ENCODE data around the gene SYT15.
"Not testable (repeated sequence)": the region's sequence is repeated elsewhere in the genome, so short reads cannot be mapped to it uniquely, and the experiment has no call there.

The SYT15 gene

GRCh38 chr10:46557319-46558121, 21.4 kb upstream of the SYT15 start:
- no peak for DNase-seq

GRCh38 chr10:46558122-46558391, 20.9 kb upstream of the SYT15 start:
- DNase-seq, result no peak

GRCh38 chr10:46558392-46559185, 20.3 kb upstream of the SYT15 start:
- DNase-seq, result no peak

- DNase-seq, result no peak
These were observed 19.7 kb upstream of the SYT15 start for GRCh38 chr10:46559231-46559671.

- no peak for DNase-seq
These were observed 18.5 kb upstream of the SYT15 start for GRCh38 chr10:46560381-46560780.

- no peak for DNase-seq
These were observed 18.0 kb upstream of the SYT15 start for GRCh38 chr10:46560952-46561351.

GRCh38 chr10:46565591-46566332, 13.2 kb upstream of the SYT15 start:
- peak; percentile 9 for DNase-seq

- DNase-seq, result not testable (repeated sequence)
These were observed 11.8 kb upstream of the SYT15 start for GRCh38 chr10:46567151-46567550.

GRCh38 chr10:46570655-46571054, 8.3 kb upstream of the SYT15 start:
- not testable (repeated sequence) for DNase-seq

- not testable (repeated sequence) for DNase-seq
These were observed 6.2 kb upstream of the SYT15 start for GRCh38 chr10:46572765-46573164.

GRCh38 chr10:46573314-46573713, 5.6 kb upstream of the SYT15 start:
- not testable (repeated sequence) for DNase-seq

GRCh38 chr10:46573884-46574283, 5.0 kb upstream of the SYT15 start:
- not testable (repeated sequence) for DNase-seq

- not testable (repeated sequence) for DNase-seq
These were observed 1.1 kb upstream of the SYT15 start for GRCh38 chr10:46577624-46578473.

- DNase-seq, result not testable (repeated sequence)
These were observed 450 bp downstream of the SYT15 start for GRCh38 chr10:46579378-46579777.

GRCh38 chr10:46581997-46582396, 3.1 kb downstream of the SYT15 start:
- DNase-seq, result not testable (repeated sequence)

- DNase-seq, result not testable (repeated sequence)
These were observed 3.6 kb downstream of the SYT15 start for GRCh38 chr10:46582568-46582967.

- not testable (repeated sequence) for DNase-seq
These were observed 5.3 kb downstream of the SYT15 start for GRCh38 chr10:46584196-46584595.

- DNase-seq, result not testable (repeated sequence)
These were observed 6.3 kb downstream of the SYT15 start for GRCh38 chr10:46585246-46585645.

- DNase-seq, result not testable (repeated sequence)
These were observed 8.6 kb downstream of the SYT15 start for GRCh38 chr10:46587546-46587945.

GRCh38 chr10:46588221-46588620, 9.3 kb downstream of the SYT15 start:
- DNase-seq, result not testable (repeated sequence)

- not testable (repeated sequence) for DNase-seq
These were observed 10.7 kb downstream of the SYT15 start for GRCh38 chr10:46589589-46589988.

GRCh38 chr10:46591053-46591452, 12.1 kb downstream of the SYT15 start:
- not testable (repeated sequence) for DNase-seq
